Hepatic stellate cell (primary cell): Measurements from ENCODE around the gene PLAAT2.
A peak's percentile ranks its signal among the peaks of the same experiment; 100 is the strongest.
"Not testable (repeated sequence)": the region's sequence is repeated elsewhere in the genome, so short reads cannot be mapped to it uniquely, and the experiment has no call there.

Experiments
- DNase-seq: peaks from one replicate; pipeline ENCODE4 v3.0.0; 2011; ENCODE audit warnings: low spot score

The PLAAT2 gene

GRCh38 chr11:63578882-63579281, 15.7 kb upstream of the PLAAT2 start:
- DNase-seq: not testable (repeated sequence)

- DNase-seq: no peak
Measured at GRCh38 chr11:63574856-63575602, 11.8 kb upstream of the PLAAT2 start.

- peak; percentile 60 for DNase-seq
Measured at GRCh38 chr11:63573881-63574855, 11.0 kb upstream of the PLAAT2 start.

GRCh38 chr11:63572026-63572688, 9.0 kb upstream of the PLAAT2 start:
- DNase-seq: no peak

GRCh38 chr11:63569570-63569969, 6.4 kb upstream of the PLAAT2 start:
- no peak for DNase-seq

- DNase-seq: peak; percentile 57
Measured at GRCh38 chr11:63567044-63567840, 4.1 kb upstream of the PLAAT2 start.

- DNase-seq: no peak
Measured at GRCh38 chr11:63564784-63565350, 1.7 kb upstream of the PLAAT2 start.

GRCh38 chr11:63564056-63564774, 1.0 kb upstream of the PLAAT2 start:
- no peak for DNase-seq

GRCh38 chr11:63560506-63561180, 2.5 kb downstream of the PLAAT2 start:
- DNase-seq: no peak

- DNase-seq: no peak
Measured at GRCh38 chr11:63558459-63559157, 4.6 kb downstream of the PLAAT2 start.

- no peak for DNase-seq
Measured at GRCh38 chr11:63557570-63557969, 5.6 kb downstream of the PLAAT2 start.

GRCh38 chr11:63556404-63557013, 6.7 kb downstream of the PLAAT2 start:
- DNase-seq: no peak

- no peak for DNase-seq
Measured at GRCh38 chr11:63554877-63555223, 8.3 kb downstream of the PLAAT2 start.

GRCh38 chr11:63553759-63554158, 9.4 kb downstream of the PLAAT2 start:
- no peak for DNase-seq

GRCh38 chr11:63552921-63553320, 10.3 kb downstream of the PLAAT2 start:
- no peak for DNase-seq

GRCh38 chr11:63551889-63552266, 11.3 kb downstream of the PLAAT2 start:
- DNase-seq: no peak

GRCh38 chr11:63551091-63551888, 11.9 kb downstream of the PLAAT2 start:
- no peak for DNase-seq

GRCh38 chr11:63550156-63550700, 13.0 kb downstream of the PLAAT2 start:
- not testable (repeated sequence) for DNase-seq
